B cell (primary cell): ENCODE results near the gene PAX2. TPM values are rescaled to one million over a fixed set of nuclear protein-coding genes. Genes with fewer than 3 reads are reported as not detected.

Experiments
- ATAC-seq: fragments of 200-7000 bp; cut with Tn5 transposase; one replicate; pipeline ENCODE4 v1.10.0; 2021; ENCODE audit warnings: low read depth, mild to moderate bottlenecking, moderate number of reproducible peaks, moderate library complexity
- CTCF ChIA-PET: fragments of 350-600 bp; sonication (Branson Sonifier 250); formaldehyde crosslinking; loops from one replicate; lab custom pipeline; 2021; ENCODE audit warnings: antibody characterized with exemption, inconsistent platforms; lab: Charles Lee
- POLR2A ChIA-PET: fragments of 350-600 bp; sonication (Branson Sonifier 250); formaldehyde crosslinking; loops from one replicate; lab custom pipeline; 2021; ENCODE audit warnings: antibody characterized with exemption; lab: Charles Lee
- DNase-seq: peaks from one replicate; pipeline ENCODE4 v3.0.0; 2013
- H2AFZ ChIP-seq: 2 replicates; pipeline ENCODE4 v1.6.1; 2012; ENCODE audit warnings: mild to moderate bottlenecking, low read depth, low read length; ENCODE audit not compliant: insufficient read depth, poor library complexity, severe bottlenecking
- H3K27ac ChIP-seq, 2 donors: 1 replicate in 1 of 2; 2 replicates in 1 of 2; pipeline ENCODE4 v1.5.1; 2012 to 2013; ENCODE audit warnings: low read length in 2 of 2, mild to moderate bottlenecking in 2 of 2, moderate library complexity in 1 of 2
- H3K27me3 ChIP-seq, 4 experiments: fragments of 200-600 bp in 1 of 4; sonication (generic) in 1 of 4; replicated peaks in 1 of 4; 1 replicate in 2 of 4; 2 replicates in 2 of 4; pipeline versions ENCODE4 v1.6.1 to v1.7.0; 2013 to 2016; ENCODE audit warnings: low read length in 3 of 4, mild to moderate bottlenecking in 2 of 4, mixed read lengths in 1 of 4, moderate library complexity in 1 of 4; ENCODE audit not compliant: insufficient read depth in 4 of 4, control insufficient read depth in 3 of 4; ENCODE audit errors: control extremely low read depth in 1 of 4
- H3K36me3 ChIP-seq, 2 experiments: replicated peaks in 1 of 2; 1 replicate in 1 of 2; 2 replicates in 1 of 2; pipeline versions ENCODE4 v1.6.1 to v1.7.1; 2013; ENCODE audit warnings: low read length in 1 of 2; ENCODE audit not compliant: insufficient read depth in 2 of 2, control insufficient read depth in 1 of 2; ENCODE audit errors: control extremely low read depth in 1 of 2, extremely low read depth in 1 of 2
- H3K4me1 ChIP-seq, 2 donors: fragments of 200-600 bp in 1 of 2; sonication (generic) in 1 of 2; 1 replicate in 1 of 2; 2 replicates in 1 of 2; pipeline versions ENCODE4 v1.5.1 to v1.6.1; 2013 to 2017; ENCODE audit warnings: low read length in 2 of 2; ENCODE audit not compliant: control insufficient read depth in 2 of 2, insufficient read depth in 2 of 2
- H3K4me2 ChIP-seq: replicated peaks from 2 replicates; pipeline ENCODE3; 2012; ENCODE audit warnings: mild to moderate bottlenecking, low read depth, low read length; ENCODE audit not compliant: poor library complexity, severe bottlenecking
- H3K4me3 ChIP-seq, 5 experiments: fragments of 200-600 bp in 1 of 5; sonication (generic) in 1 of 5; 1 replicate in 3 of 5; 2 replicates in 2 of 5; pipeline versions ENCODE4 v1.5.1 to v1.7.0; 2011 to 2016; ENCODE audit warnings: low read length in 4 of 5, mild to moderate bottlenecking in 4 of 5, low read depth in 2 of 5, control low read depth in 1 of 5, moderate library complexity in 1 of 5; ENCODE audit not compliant: insufficient read depth in 1 of 5; ENCODE audit errors: control extremely low read depth in 1 of 5, extremely low read depth in 1 of 5
- H3K79me2 ChIP-seq: fragments of 200-600 bp; sonication (generic); one replicate; pipeline ENCODE4 v1.6.0; 2016; ENCODE audit warnings: low read length; ENCODE audit not compliant: control insufficient read depth, insufficient read depth
- H3K9ac ChIP-seq: fragments of 200-600 bp; sonication (generic); 2 replicates; pipeline ENCODE4 v1.6.1; 2017; ENCODE audit warnings: mild to moderate bottlenecking, low read length, moderate library complexity
- H3K9me3 ChIP-seq, 3 donors: one replicate each; pipeline versions ENCODE4 v1.6.1 to v1.7.1; 2013; ENCODE audit warnings: low read length in 2 of 3; ENCODE audit not compliant: control insufficient read depth in 2 of 3, insufficient read depth in 1 of 3; ENCODE audit errors: control extremely low read depth in 1 of 3
- H4K20me1 ChIP-seq: 2 replicates; pipeline ENCODE4 v1.6.0; 2012; ENCODE audit warnings: mild to moderate bottlenecking, low read length; ENCODE audit not compliant: insufficient read depth, control insufficient read depth, poor library complexity, severe bottlenecking
- H3K27ac Mint-ChIP-seq: one replicate; pipeline ENCODE4 v1.8.0; 2021; ENCODE audit warnings: mixed read lengths
- H3K27me3 Mint-ChIP-seq: one replicate; pipeline ENCODE4 v1.8.0; 2021; ENCODE audit warnings: mixed read lengths
- H3K4me1 Mint-ChIP-seq: one replicate; pipeline ENCODE4 v1.8.0; 2021; ENCODE audit warnings: mixed read lengths
- H3K4me3 Mint-ChIP-seq: one replicate; pipeline ENCODE4 v1.8.0; 2021; ENCODE audit warnings: mixed read lengths
- H3K9me3 Mint-ChIP-seq: one replicate; pipeline ENCODE4 v1.8.0; 2022; ENCODE audit warnings: mixed read lengths; ENCODE audit not compliant: insufficient read depth
- EZH2 ChIP-seq: IDR thresholded peaks from 2 replicates; pipeline ENCODE4 v1.6.1; 2012; ENCODE audit warnings: borderline replicate concordance, low read depth, mild to moderate bottlenecking, moderate library complexity, low read length; ENCODE audit not compliant: insufficient read depth, poor library complexity, severe bottlenecking
- WGBS: methylation state at CpG from one replicate; pipeline ENCODE4 v1.1.5; 2013; ENCODE audit warnings: missing lambda C conversion rate; ENCODE audit not compliant: insufficient coverage; 5-methylcytosine and 5-hydroxymethylcytosine counted together
- intact Hi-C: fragments of 100-400 bp; cut with micrococcal nuclease; formaldehyde crosslinking; loops from one replicate; pipeline ENCODE4 v1.10.0; 2022
- polyA plus RNA-seq: library from polyadenylated mRNA; depleted of rRNA; stranded (reverse); fragments of >200 nt; gene quantifications from 2 replicates; pipeline ENCODE4 v1.2.3, GENCODE V29; 2012
- total RNA-seq, 2 donors: library from RNA; stranded (reverse); fragments of 120-200 nt in 1 of 2; gene quantifications; 1 replicate in 1 of 2; 2 replicates in 1 of 2; pipeline versions ENCODE4 v1.2.3 to v1.2.4, GENCODE V29; 2013 to 2022
- TF ChIP-seq, protein P1 (sequence below): fragments of 200-600 bp; IDR thresholded peaks from one replicate; pipeline ENCODE4 v1.8.0; 2022; ENCODE audit warnings: antibody characterized with exemption, mild to moderate bottlenecking

The PAX2 gene
- total and polyA plus RNA-seq, 2 donors (not counting 1 experiment from before 2014, with no cell fraction given): 0.12 TPM; not detected in 1

DNA sequence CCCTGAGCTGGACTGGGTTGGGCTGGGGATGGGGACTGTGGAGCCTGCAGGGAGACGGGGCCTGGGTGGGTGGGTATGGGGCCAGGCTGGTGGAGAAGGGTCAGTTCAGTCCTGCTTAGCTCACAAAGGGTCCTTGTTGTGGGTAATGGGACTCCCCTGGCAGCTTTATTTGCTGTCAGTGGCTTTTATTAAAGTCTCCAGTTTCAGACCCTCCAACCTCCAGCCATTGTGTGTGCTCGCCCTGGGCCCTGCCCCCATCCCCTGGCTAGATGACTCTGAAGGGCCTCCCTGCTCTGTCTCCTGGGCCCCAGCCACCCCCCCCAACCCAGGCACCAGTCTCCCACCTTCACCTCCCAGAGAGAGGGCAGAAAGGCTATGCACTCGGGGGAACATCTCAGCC lies 123.0 kb downstream of the PAX2 start:
- Histone ChIP-seq H3K4me3 (no peak overlapping the region), H3K27ac (no peak overlapping the region), H3K27me3 (peaks cover 0 to 29% (median 5%) of the 10 kb centered on the region in 4 experiments), H3K9ac (no peak overlapping the region), H3K4me2 (no peak overlapping the region), H3K36me3 (no peaks in the 10 kb centered on the region), H2AFZ (no peak overlapping the region), H3K4me1 (no peaks in the 10 kb centered on the region), H3K79me2 (no peaks in the 10 kb centered on the region), H3K9me3 (no peaks in the 10 kb centered on the region), H4K20me1 (no peaks in the 10 kb centered on the region)
- ATAC-seq (no peak), DNase-seq (no peak)
- Mint-ChIP-seq H3K4me3 (no peak overlapping the region), H3K9me3 (no peaks in the 10 kb centered on the region), H3K27me3 (peaks cover 39% of the 10 kb centered on the region), H3K4me1 (peaks cover 2% of the 10 kb centered on the region), H3K27ac (no peak overlapping the region)
- ChIA-PET CTCF (no interaction called here), POLR2A (no interaction called here)
- 92% methylated on average over 2 of the region's 3 CpGs for WGBS
- TF ChIP-seq EZH2: no peak
- TF ChIP-seq, protein P1, sequence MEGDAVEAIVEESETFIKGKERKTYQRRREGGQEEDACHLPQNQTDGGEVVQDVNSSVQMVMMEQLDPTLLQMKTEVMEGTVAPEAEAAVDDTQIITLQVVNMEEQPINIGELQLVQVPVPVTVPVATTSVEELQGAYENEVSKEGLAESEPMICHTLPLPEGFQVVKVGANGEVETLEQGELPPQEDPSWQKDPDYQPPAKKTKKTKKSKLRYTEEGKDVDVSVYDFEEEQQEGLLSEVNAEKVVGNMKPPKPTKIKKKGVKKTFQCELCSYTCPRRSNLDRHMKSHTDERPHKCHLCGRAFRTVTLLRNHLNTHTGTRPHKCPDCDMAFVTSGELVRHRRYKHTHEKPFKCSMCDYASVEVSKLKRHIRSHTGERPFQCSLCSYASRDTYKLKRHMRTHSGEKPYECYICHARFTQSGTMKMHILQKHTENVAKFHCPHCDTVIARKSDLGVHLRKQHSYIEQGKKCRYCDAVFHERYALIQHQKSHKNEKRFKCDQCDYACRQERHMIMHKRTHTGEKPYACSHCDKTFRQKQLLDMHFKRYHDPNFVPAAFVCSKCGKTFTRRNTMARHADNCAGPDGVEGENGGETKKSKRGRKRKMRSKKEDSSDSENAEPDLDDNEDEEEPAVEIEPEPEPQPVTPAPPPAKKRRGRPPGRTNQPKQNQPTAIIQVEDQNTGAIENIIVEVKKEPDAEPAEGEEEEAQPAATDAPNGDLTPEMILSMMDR: no peak
- intact Hi-C loops: no loop called here

DNA sequence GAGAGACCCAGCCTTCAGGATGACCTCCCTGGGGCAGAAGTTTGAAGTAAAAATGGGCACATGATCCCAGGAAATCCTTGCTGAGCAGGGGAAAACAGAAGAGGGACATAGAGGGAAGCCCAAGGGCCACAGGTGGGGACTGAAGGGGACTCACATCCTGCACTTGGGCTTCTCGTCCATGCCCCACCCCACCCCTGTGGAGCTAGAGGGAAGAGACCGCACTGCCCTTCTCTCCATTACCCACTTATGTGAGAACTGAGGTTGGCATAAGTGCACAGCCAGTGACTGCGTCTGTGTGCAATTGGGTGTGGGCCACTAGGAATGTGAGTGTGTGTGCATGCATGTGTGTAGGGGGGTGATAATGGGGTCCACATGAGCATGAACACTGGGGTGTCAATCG lies 124.0 kb downstream of the PAX2 start:
- ChIA-PET CTCF (no interaction called here), POLR2A (no interaction called here)
- no peak for TF ChIP-seq EZH2
- TF ChIP-seq, protein P1: no peak
- Histone ChIP-seq H3K27ac (no peak overlapping the region), H3K36me3 (no peaks in the 10 kb centered on the region), H3K9ac (no peak overlapping the region), H3K9me3 (no peaks in the 10 kb centered on the region), H4K20me1 (no peaks in the 10 kb centered on the region), H2AFZ (no peak overlapping the region), H3K4me2 (no peak overlapping the region), H3K4me3 (no peak overlapping the region), H3K4me1 (no peaks in the 10 kb centered on the region), H3K79me2 (no peaks in the 10 kb centered on the region), H3K27me3 (peaks cover 0 to 29% (median 5%) of the 10 kb centered on the region in 4 experiments)
- 100% methylated on average over 2 of the region's 4 CpGs for WGBS
- no peak for ATAC-seq
- Mint-ChIP-seq H3K4me1 (peaks cover 2% of the 10 kb centered on the region), H3K9me3 (no peaks in the 10 kb centered on the region), H3K27ac (no peak overlapping the region), H3K27me3 (peaks cover 36% of the 10 kb centered on the region), H3K4me3 (no peak overlapping the region)
- no peak for DNase-seq
- intact Hi-C loops: no loop called here
